Measurements from ENCODE around the gene FOXD2.
"Not testable (repeated sequence)": the region's sequence is repeated elsewhere in the genome, so short reads cannot be mapped to it uniquely, and the experiment has no call there.

FOXD2 gene

DNA sequence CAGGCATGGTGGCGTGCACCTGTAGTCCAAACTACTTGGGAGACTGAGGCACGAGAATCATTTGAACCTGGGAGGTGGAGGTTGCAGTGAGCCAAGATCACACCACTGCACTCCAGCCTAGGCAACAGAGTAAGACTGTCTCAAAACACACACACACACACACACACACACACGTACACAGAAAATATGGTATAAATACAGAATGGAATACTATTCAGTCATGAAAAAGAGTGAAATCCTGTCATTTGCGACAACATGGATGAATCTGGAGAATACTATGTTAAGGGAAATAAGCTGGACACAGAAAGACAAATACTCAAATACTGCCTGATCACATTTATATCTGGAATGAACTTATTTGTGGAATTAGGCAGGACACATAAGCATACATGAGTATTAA lies 18.4 kb downstream of the FOXD2 start:
- no peak overlapping the region for H3K27ac ChIP-seq
- TF ChIP-seq, protein P1, sequence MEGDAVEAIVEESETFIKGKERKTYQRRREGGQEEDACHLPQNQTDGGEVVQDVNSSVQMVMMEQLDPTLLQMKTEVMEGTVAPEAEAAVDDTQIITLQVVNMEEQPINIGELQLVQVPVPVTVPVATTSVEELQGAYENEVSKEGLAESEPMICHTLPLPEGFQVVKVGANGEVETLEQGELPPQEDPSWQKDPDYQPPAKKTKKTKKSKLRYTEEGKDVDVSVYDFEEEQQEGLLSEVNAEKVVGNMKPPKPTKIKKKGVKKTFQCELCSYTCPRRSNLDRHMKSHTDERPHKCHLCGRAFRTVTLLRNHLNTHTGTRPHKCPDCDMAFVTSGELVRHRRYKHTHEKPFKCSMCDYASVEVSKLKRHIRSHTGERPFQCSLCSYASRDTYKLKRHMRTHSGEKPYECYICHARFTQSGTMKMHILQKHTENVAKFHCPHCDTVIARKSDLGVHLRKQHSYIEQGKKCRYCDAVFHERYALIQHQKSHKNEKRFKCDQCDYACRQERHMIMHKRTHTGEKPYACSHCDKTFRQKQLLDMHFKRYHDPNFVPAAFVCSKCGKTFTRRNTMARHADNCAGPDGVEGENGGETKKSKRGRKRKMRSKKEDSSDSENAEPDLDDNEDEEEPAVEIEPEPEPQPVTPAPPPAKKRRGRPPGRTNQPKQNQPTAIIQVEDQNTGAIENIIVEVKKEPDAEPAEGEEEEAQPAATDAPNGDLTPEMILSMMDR (IDR thresholded peaks at IDR 0.05) = no peak
- no peak for TF ChIP-seq ZFX (IDR thresholded peaks at IDR 0.05; ENCODE audit: borderline replicate concordance)

DNA sequence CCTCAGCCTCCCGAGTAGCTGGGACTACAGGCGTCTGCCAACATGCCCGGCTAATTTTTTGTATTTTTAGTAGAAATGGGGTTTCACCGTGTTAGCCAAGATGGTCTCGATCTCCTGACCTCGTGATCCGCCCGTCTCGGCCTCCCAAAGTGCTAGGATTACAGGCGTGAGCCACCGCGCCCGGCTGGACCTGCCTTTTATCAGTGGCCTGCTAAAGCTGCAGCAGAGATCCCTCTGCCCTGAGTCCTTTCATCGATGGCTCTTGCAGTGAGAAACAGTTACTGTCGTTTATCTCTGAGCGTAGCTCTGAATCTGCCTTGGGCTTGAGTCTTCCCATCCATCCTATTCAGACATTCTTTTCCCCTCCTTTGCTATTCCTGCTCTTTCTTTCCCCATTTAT lies 19.7 kb downstream of the FOXD2 start:
- H3K27ac ChIP-seq = not testable (repeated sequence)

DNA sequence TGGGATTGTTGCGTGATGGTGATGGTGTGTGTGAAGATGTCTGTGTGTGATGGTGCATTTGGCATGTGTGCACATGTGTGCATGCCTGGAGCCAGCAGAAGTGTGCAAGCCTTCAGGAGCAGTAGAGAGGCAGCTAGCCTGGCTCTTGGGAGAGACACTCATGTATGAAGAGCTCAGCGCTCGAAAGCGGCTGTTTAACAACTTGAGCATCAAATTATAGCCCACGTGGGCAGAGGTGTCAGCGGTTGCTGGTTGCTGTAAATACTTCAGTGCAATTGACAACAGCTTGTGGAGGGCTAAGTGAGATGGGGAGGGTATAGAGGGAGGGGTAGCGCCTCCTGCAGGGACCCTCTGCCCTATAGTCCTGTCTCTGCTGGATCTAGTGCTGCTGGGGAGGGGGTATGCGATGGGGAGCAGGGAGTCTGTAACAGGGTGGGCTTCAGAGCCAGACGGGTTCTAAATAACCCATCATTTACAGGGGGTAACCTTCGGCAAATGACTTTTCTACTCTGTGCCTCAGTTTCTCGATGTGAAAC lies 21.5 kb downstream of the FOXD2 start:
- TF ChIP-seq, protein P1 (IDR thresholded peaks at IDR 0.05) = no peak
- no peak for TF ChIP-seq ZFX (IDR thresholded peaks at IDR 0.05; ENCODE audit: borderline replicate concordance)
- no peak overlapping the region for H3K27ac ChIP-seq

DNA sequence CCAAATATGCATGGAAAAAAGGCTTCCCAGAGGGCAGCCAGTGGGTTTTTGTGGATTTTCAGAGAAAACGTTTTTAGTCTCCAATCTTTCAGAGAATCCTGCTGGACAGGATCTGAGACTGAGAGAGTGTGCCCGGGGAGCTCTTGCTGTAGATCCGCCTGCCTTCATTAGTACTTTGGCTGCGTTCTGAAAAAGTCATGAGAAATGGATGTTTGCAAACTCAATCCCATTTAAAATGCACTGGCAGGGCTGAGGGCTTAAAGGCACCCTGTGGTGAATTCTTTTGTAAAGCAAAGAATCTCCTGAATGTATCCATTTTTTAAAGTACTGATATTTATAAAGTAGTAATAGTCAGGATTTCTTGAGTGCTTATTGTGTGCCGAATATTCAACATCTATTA lies 22.2 kb downstream of the FOXD2 start:
- H3K27ac ChIP-seq = no peak overlapping the region
- no peak for TF ChIP-seq ZFX (IDR thresholded peaks at IDR 0.05; ENCODE audit: borderline replicate concordance)
- TF ChIP-seq, protein P1 (IDR thresholded peaks at IDR 0.05) = no peak

DNA sequence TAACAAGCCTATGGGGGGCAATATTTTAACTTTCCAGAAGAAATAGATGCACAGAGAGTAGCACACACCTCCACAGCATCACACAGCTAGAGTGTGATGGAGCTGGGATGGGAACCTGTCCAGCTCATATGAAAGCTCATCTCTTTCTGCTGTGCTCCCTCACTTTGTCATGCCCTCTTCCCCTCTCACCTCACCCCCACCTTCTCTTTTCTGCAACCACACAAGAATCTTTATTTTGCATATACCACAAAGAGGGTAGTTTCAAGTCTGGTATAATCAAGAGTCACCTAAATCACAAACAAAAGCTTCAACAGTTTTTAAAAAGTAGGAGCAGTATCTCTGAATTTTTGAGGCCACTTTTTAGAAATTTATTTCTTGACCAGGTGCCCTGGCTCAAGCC lies 22.6 kb downstream of the FOXD2 start:
- no peak for TF ChIP-seq ZFX (IDR thresholded peaks at IDR 0.05; ENCODE audit: borderline replicate concordance)
- TF ChIP-seq, protein P1 (IDR thresholded peaks at IDR 0.05) = no peak
- no peak overlapping the region for H3K27ac ChIP-seq

DNA sequence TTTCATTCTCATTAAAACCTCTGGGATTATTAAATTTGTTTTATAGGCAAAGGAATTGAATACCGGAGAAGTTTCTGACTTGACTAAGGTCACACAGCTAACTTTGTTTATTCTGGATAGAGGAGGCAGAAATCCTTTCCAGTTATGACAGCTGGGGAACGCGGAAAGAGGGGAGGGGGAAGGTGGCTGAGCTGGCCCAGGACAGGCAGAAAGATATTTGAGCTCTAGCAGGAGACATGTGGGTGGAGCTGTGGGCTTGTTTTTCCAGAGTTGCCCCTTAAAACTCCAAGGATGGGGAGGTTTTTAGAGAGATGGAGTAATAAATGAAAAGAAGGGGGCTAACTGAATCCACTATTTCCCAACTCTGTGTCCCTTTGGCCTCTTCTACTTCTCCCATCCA lies 27.8 kb downstream of the FOXD2 start:
- H3K27ac ChIP-seq = no peak overlapping the region
- no peak for TF ChIP-seq ZFX (IDR thresholded peaks at IDR 0.05; ENCODE audit: borderline replicate concordance)
- TF ChIP-seq, protein P1 (IDR thresholded peaks at IDR 0.05) = no peak

DNA sequence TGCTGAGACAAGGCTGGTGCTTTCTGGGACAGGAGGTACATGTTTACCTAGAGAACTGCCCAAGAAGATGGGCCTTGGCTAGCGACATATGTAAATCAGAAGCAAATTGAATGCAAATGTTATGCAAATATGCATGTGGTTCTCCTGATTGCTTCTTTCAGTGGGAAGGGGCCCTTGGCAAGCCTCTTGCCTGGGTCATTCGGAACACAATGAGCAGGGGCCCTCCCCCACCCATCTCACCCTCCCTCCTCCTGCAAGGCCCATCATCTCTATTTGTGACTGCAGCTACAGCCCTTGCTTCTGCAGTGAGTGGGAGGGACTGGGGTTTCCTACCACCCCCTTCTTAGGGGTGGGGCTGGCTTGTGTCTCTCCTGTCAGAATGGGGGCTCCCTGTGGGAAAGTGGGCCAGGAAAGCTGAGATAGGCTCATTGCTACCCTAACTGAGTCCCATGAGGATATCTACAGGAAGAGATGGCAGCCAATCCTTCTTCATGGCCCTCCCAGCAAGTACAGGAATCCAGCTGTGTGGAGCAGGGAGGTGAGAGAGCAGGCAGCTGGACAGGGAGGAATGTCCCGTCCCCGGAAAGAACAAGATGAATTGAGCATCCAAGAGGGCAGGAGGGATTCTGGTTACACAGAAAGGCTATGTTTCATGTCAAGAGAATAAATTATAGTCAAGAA lies 31.0 kb downstream of the FOXD2 start:
- H3K27ac ChIP-seq = no peak overlapping the region
- no peak for TF ChIP-seq ZFX (IDR thresholded peaks at IDR 0.05; ENCODE audit: borderline replicate concordance)
- TF ChIP-seq, protein P1 (IDR thresholded peaks at IDR 0.05) = no peak

DNA sequence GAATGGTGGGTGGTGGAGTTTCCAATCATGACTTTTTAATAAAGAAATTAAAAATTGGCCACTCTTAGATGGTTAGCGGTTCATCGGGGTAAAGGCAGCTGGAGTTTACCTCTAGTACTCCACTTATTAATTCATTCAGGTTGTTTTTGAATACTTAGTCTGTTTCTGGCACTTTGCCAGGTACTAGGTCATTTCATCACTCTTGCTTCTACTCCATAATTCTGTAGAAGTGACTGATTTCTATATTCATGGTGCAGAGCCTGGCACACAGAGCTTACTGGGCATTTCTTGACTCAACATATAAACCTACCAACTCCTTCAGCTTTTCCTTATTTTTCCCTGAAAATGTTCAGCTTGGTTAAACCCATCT lies 31.5 kb downstream of the FOXD2 start:
- H3K27ac ChIP-seq = no peak overlapping the region
- TF ChIP-seq ZFX (IDR thresholded peaks at IDR 0.05; ENCODE audit: borderline replicate concordance) = no peak
- TF ChIP-seq, protein P1 (IDR thresholded peaks at IDR 0.05) = no peak
